CD8-positive, alpha-beta memory T cell (primary cell): ENCODE measurements around the gene CCDC149. TPM values are rescaled to one million over a fixed set of nuclear protein-coding genes. Genes with fewer than 3 reads are reported as not detected.

Source experiments
- CTCF ChIA-PET: fragments of 350-600 bp; sonication (Branson Sonifier 250); formaldehyde crosslinking; loops from one replicate; lab custom pipeline; 2021; ENCODE audit warnings: antibody characterized with exemption; lab: Charles Lee
- POLR2A ChIA-PET: fragments of 350-600 bp; sonication (Branson Sonifier 250); formaldehyde crosslinking; loops from one replicate; lab custom pipeline; 2021; ENCODE audit warnings: antibody characterized with exemption; lab: Charles Lee
- DNase-seq, 5 donors: peaks; one replicate each; pipeline versions ENCODE4 v3.0.0 to v3.0.0-alpha.2; 2020 to 2022; ENCODE audit warnings: mixed read lengths in 1 of 5
- H3K27ac ChIP-seq: one replicate; pipeline ENCODE4 v1.7.0; 2013; ENCODE audit warnings: low read depth, mild to moderate bottlenecking, low read length, moderate library complexity
- H3K27me3 ChIP-seq: 2 replicates; pipeline ENCODE4 v1.7.0; 2013; ENCODE audit warnings: low read length, mild to moderate bottlenecking; ENCODE audit not compliant: insufficient read depth, poor library complexity, severe bottlenecking
- H3K36me3 ChIP-seq: 2 replicates; pipeline ENCODE4 v1.7.0; 2013; ENCODE audit warnings: mild to moderate bottlenecking, low read length, moderate library complexity; ENCODE audit not compliant: insufficient read depth
- H3K4me1 ChIP-seq: 2 replicates; pipeline ENCODE4 v1.7.0; 2013; ENCODE audit warnings: mild to moderate bottlenecking, low read length, moderate library complexity; ENCODE audit not compliant: insufficient read depth
- H3K4me3 ChIP-seq: 2 replicates; pipeline ENCODE4 v1.7.0; 2013; ENCODE audit warnings: mild to moderate bottlenecking, low read length
- H3K9me3 ChIP-seq: 2 replicates; pipeline ENCODE4 v1.7.0; 2013; ENCODE audit warnings: mild to moderate bottlenecking, low read length
- H3K27ac Mint-ChIP-seq, 8 donors: one replicate each; pipeline ENCODE4 v1.8.0; 2020 to 2021; ENCODE audit warnings: mixed read lengths in 8 of 8, mild to moderate bottlenecking in 6 of 8, inconsistent platforms in 3 of 8, moderate library complexity in 3 of 8
- H3K27me3 Mint-ChIP-seq, 2 donors: one replicate each; pipeline ENCODE4 v1.8.0; 2020 to 2021; ENCODE audit warnings: mixed read lengths in 2 of 2, mild to moderate bottlenecking in 1 of 2, moderate library complexity in 1 of 2
- H3K36me3 Mint-ChIP-seq, 3 donors: one replicate each; pipeline ENCODE4 v1.8.0; 2020 to 2021; ENCODE audit warnings: mixed read lengths in 3 of 3, inconsistent platforms in 1 of 3, mild to moderate bottlenecking in 1 of 3
- H3K4me1 Mint-ChIP-seq, 3 donors: one replicate each; pipeline ENCODE4 v1.8.0; 2020 to 2021; ENCODE audit warnings: mixed read lengths in 3 of 3, inconsistent platforms in 1 of 3, mild to moderate bottlenecking in 1 of 3
- H3K4me3 Mint-ChIP-seq, 7 donors: one replicate each; pipeline ENCODE4 v1.8.0; 2020 to 2021; ENCODE audit warnings: mixed read lengths in 7 of 7, mild to moderate bottlenecking in 6 of 7, moderate library complexity in 4 of 7, inconsistent platforms in 2 of 7
- H3K9me3 Mint-ChIP-seq, 5 donors: one replicate each; pipeline ENCODE4 v1.8.0; 2020 to 2022; ENCODE audit warnings: mixed read lengths in 5 of 5, mild to moderate bottlenecking in 3 of 5, moderate library complexity in 2 of 5, inconsistent platforms in 1 of 5
- polyA plus RNA-seq: library from polyadenylated mRNA; unstranded; fragments of 300-500 nt; fragmentation: Illumina TruSeq; gene quantifications from one replicate; pipeline ENCODE4 v1.2.3, GENCODE V29; 2021
- total RNA-seq, 2 experiments: library from RNA; stranded (reverse); gene quantifications; one replicate each; pipeline ENCODE4 v1.2.3, GENCODE V29; 2021

CCDC149 gene
- total and polyA plus RNA-seq, 3 experiments from 2014 or later = 0.07 to 0.28 TPM; not detected in 1

GRCh38 chr4:24824720-24825119 is 88.1 kb downstream of the CCDC149 start:
- H3K4me3 Mint-ChIP-seq = no peak overlapping the region
- no peaks in the 10 kb centered on the region for H3K36me3 ChIP-seq
- peaks cover 0 to 6% of the 10 kb centered on the region in 2 donors for H3K27me3 Mint-ChIP-seq
- H3K27me3 ChIP-seq = no peaks in the 10 kb centered on the region
- CTCF ChIA-PET = no interaction called here
- H3K4me3 ChIP-seq = no peak overlapping the region
- DNase-seq = no peak
- no peaks in the 10 kb centered on the region for H3K9me3 ChIP-seq
- POLR2A ChIA-PET = no interaction called here
- H3K27ac ChIP-seq = no peak overlapping the region
- H3K4me1 Mint-ChIP-seq = no peaks in the 10 kb centered on the region
- H3K9me3 Mint-ChIP-seq = peaks cover 0 to 2% (median 2%) of the 10 kb centered on the region in 5 donors
- no peaks in the 10 kb centered on the region for H3K4me1 ChIP-seq
- H3K27ac Mint-ChIP-seq = no peak overlapping the region
- peaks cover 0 to 5% (median 0%) of the 10 kb centered on the region in 3 donors for H3K36me3 Mint-ChIP-seq

GRCh38 chr4:24820541-24820940 is 92.3 kb downstream of the CCDC149 start:
- H3K4me1 Mint-ChIP-seq = no peaks in the 10 kb centered on the region
- ChIA-PET POLR2A (no interaction called here), CTCF (no interaction called here)
- peaks cover 0 to 5% (median 0%) of the 10 kb centered on the region in 5 donors for H3K9me3 Mint-ChIP-seq
- Histone ChIP-seq H3K27me3 (no peaks in the 10 kb centered on the region), H3K9me3 (no peaks in the 10 kb centered on the region), H3K4me1 (no peaks in the 10 kb centered on the region), H3K36me3 (no peaks in the 10 kb centered on the region), H3K27ac (no peak overlapping the region), H3K4me3 (no peak overlapping the region)
- peaks cover 0 to 1% of the 10 kb centered on the region in 2 donors for H3K27me3 Mint-ChIP-seq
- no peak overlapping the region for H3K4me3 Mint-ChIP-seq
- no peak overlapping the region for H3K27ac Mint-ChIP-seq
- H3K36me3 Mint-ChIP-seq = no peaks in the 10 kb centered on the region
- DNase-seq = no peak

- CTCF ChIA-PET = no interaction called here
- Mint-ChIP-seq H3K27me3 (peaks cover 0 to 3% of the 10 kb centered on the region in 2 donors), H3K27ac (no peak overlapping the region), H3K9me3 (peaks cover 0 to 7% (median 3%) of the 10 kb centered on the region in 5 donors), H3K36me3 (no peaks in the 10 kb centered on the region), H3K4me3 (no peak overlapping the region), H3K4me1 (no peaks in the 10 kb centered on the region)
- Histone ChIP-seq H3K27me3 (no peaks in the 10 kb centered on the region), H3K36me3 (no peaks in the 10 kb centered on the region), H3K4me1 (no peaks in the 10 kb centered on the region), H3K4me3 (no peak overlapping the region), H3K9me3 (no peaks in the 10 kb centered on the region), H3K27ac (no peak overlapping the region)
- no peak for DNase-seq
- POLR2A ChIA-PET = no interaction called here
Measured at GRCh38 chr4:24816797-24817196, 96.0 kb downstream of the CCDC149 start.

GRCh38 chr4:24813732-24814131 is 99.1 kb downstream of the CCDC149 start:
- ChIA-PET POLR2A (no interaction called here), CTCF (no interaction called here)
- Histone ChIP-seq H3K36me3 (no peaks in the 10 kb centered on the region), H3K4me1 (no peaks in the 10 kb centered on the region), H3K27me3 (no peaks in the 10 kb centered on the region), H3K9me3 (no peaks in the 10 kb centered on the region), H3K4me3 (no peak overlapping the region), H3K27ac (no peak overlapping the region)
- Mint-ChIP-seq H3K27ac (no peak overlapping the region), H3K9me3 (peaks cover 0 to 6% (median 3%) of the 10 kb centered on the region in 5 donors), H3K36me3 (no peaks in the 10 kb centered on the region), H3K4me1 (no peaks in the 10 kb centered on the region), H3K4me3 (no peak overlapping the region), H3K27me3 (peaks cover 0 to 6% of the 10 kb centered on the region in 2 donors)
- no peak for DNase-seq

- Histone ChIP-seq H3K27me3 (no peaks in the 10 kb centered on the region), H3K36me3 (no peaks in the 10 kb centered on the region), H3K9me3 (no peaks in the 10 kb centered on the region), H3K27ac (no peak overlapping the region), H3K4me1 (no peaks in the 10 kb centered on the region), H3K4me3 (no peak overlapping the region)
- no peaks in the 10 kb centered on the region for H3K36me3 Mint-ChIP-seq
- H3K27me3 Mint-ChIP-seq = peaks cover 0 to 5% of the 10 kb centered on the region in 2 donors
- H3K9me3 Mint-ChIP-seq = peaks cover 0 to 3% (median 1%) of the 10 kb centered on the region in 5 donors
- DNase-seq = no peak
- H3K4me3 Mint-ChIP-seq = no peak overlapping the region
- POLR2A ChIA-PET = no interaction called here
- CTCF ChIA-PET = no interaction called here
- H3K27ac Mint-ChIP-seq = no peak overlapping the region
- no peaks in the 10 kb centered on the region for H3K4me1 Mint-ChIP-seq
Measured at GRCh38 chr4:24810871-24811631, 101.8 kb downstream of the CCDC149 start.

GRCh38 chr4:24809815-24810405 is 102.9 kb downstream of the CCDC149 start:
- Histone ChIP-seq H3K27ac (no peak overlapping the region), H3K4me1 (no peaks in the 10 kb centered on the region), H3K4me3 (no peak overlapping the region), H3K9me3 (no peaks in the 10 kb centered on the region), H3K27me3 (no peaks in the 10 kb centered on the region), H3K36me3 (no peaks in the 10 kb centered on the region)
- no peaks in the 10 kb centered on the region for H3K36me3 Mint-ChIP-seq
- H3K27ac Mint-ChIP-seq = no peak overlapping the region
- peaks cover 0 to 5% of the 10 kb centered on the region in 2 donors for H3K27me3 Mint-ChIP-seq
- POLR2A ChIA-PET = no interaction called here
- H3K4me3 Mint-ChIP-seq = no peak overlapping the region
- CTCF ChIA-PET = no interaction called here
- DNase-seq = no peak
- H3K9me3 Mint-ChIP-seq = peaks cover 0 to 3% (median 1%) of the 10 kb centered on the region in 5 donors
- peaks cover 0 to 5% (median 0%) of the 10 kb centered on the region in 3 donors for H3K4me1 Mint-ChIP-seq

GRCh38 chr4:24809376-24809775 is 103.5 kb downstream of the CCDC149 start:
- Mint-ChIP-seq H3K4me3 (no peak overlapping the region), H3K27ac (no peak overlapping the region), H3K27me3 (peaks cover 0 to 5% of the 10 kb centered on the region in 2 donors), H3K4me1 (peaks cover 0 to 5% (median 0%) of the 10 kb centered on the region in 3 donors), H3K36me3 (no peaks in the 10 kb centered on the region), H3K9me3 (peaks cover 0 to 5% (median 1%) of the 10 kb centered on the region in 5 donors)
- ChIA-PET POLR2A (no interaction called here), CTCF (no interaction called here)
- no peaks in the 10 kb centered on the region for H3K27me3 ChIP-seq
- H3K4me1 ChIP-seq = no peaks in the 10 kb centered on the region
- no peak overlapping the region for H3K27ac ChIP-seq
- no peak overlapping the region for H3K4me3 ChIP-seq
- H3K36me3 ChIP-seq = no peaks in the 10 kb centered on the region
- DNase-seq = no peak
- H3K9me3 ChIP-seq = no peaks in the 10 kb centered on the region

- ChIA-PET POLR2A (no interaction called here), CTCF (no interaction called here)
- H3K27ac Mint-ChIP-seq = no peak overlapping the region
- no peaks in the 10 kb centered on the region for H3K36me3 Mint-ChIP-seq
- peaks cover 0 to 5% (median 1%) of the 10 kb centered on the region in 5 donors for H3K9me3 Mint-ChIP-seq
- Histone ChIP-seq H3K27me3 (no peaks in the 10 kb centered on the region), H3K36me3 (no peaks in the 10 kb centered on the region), H3K4me1 (no peaks in the 10 kb centered on the region), H3K27ac (no peak overlapping the region), H3K4me3 (no peak overlapping the region), H3K9me3 (no peaks in the 10 kb centered on the region)
- no peak for DNase-seq
- peaks cover 0 to 5% (median 0%) of the 10 kb centered on the region in 3 donors for H3K4me1 Mint-ChIP-seq
- peak overlapping the region in 1 of 7 donors; percentile 48 for H3K4me3 Mint-ChIP-seq
- H3K27me3 Mint-ChIP-seq = peaks cover 0 to 5% of the 10 kb centered on the region in 2 donors
Measured at GRCh38 chr4:24808955-24809354, 103.9 kb downstream of the CCDC149 start.
